KOPT-K1 (cell line): ENCODE results near the gene GALNT14.

ENCODE experiments used
- H3K27ac ChIP-seq: fragments of 200-600 bp; sonication (generic); 2 replicates; pipeline ENCODE4 v1.5.1; 2016; ENCODE audit warnings: antibody characterized with exemption, mild to moderate bottlenecking, low read depth, low read length; ENCODE audit not compliant: poor library complexity, severe bottlenecking
- H3K36me3 ChIP-seq: fragments of 200-600 bp; sonication (generic); 2 replicates; pipeline ENCODE4 v1.5.1; 2017; ENCODE audit warnings: antibody characterized with exemption, mild to moderate bottlenecking, low read length, moderate library complexity; ENCODE audit not compliant: insufficient read depth
- H3K9me3 ChIP-seq: fragments of 200-600 bp; sonication (generic); 2 replicates; pipeline ENCODE4 v1.5.1; 2017; ENCODE audit warnings: antibody characterized with exemption, low read length, mild to moderate bottlenecking; ENCODE audit not compliant: insufficient read depth, poor library complexity, severe bottlenecking

The GALNT14 gene

DNA sequence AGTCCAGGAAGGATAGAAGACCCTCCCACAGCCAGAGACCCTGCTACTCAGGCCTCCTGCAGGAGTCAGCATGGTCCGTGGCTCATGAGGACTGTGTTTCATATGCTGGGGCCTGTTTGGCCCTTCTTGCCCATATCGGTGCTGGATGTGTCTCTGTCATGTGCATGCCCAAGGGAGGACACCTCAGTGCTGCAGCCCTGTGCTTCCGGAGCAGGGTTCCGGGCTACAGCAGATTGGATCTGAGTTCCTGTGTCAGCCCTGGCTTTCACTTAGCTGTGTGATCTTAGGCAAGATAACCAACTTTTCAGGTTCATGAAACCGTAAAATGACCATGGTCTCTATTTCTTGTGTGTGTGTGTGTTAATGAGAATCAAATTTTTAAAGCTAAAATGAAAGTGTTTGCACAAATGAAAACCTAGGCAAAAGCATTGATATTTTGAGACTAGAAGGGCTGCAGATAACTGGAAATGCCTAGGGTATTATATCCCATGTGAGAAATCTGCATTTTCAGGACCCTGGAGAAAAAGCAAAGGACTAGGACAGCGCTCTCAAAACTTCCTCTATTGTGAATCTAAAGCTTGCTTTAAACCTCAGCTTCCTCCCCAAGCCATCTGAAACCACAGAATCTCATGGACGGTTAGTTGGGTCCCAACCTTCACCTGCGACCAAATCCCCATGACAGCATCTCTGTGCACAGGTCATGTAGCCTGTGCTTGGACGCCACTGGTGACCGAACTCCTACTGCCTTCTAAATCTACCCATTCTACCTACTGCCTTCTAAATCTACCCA is 272.2 kb downstream of the GALNT14 start:
- Histone ChIP-seq H3K36me3 (no peaks in the 10 kb centered on the region), H3K9me3 (no peaks in the 10 kb centered on the region), H3K27ac (no peak overlapping the region)

DNA sequence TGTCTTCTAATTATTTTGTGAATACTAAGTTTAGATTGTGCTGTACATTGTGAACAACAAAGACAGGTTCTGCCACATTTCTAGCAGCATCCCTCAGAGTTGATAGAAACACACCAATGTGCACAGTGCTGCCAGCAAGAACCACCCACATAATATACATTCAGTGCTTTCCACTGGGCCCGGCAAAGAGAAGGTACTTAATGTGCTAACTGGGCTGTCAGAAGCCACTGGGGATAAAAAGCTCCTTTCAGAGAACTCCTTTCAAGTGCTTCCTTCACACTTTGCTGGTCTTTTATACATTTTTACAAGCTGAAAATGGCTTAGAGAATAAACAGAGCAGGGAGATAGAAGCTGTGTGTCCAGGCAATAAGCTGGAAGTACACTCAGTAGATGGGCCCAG is 273.0 kb downstream of the GALNT14 start:
- no peak overlapping the region for H3K27ac ChIP-seq
- no peaks in the 10 kb centered on the region for H3K36me3 ChIP-seq
- H3K9me3 ChIP-seq = no peaks in the 10 kb centered on the region

DNA sequence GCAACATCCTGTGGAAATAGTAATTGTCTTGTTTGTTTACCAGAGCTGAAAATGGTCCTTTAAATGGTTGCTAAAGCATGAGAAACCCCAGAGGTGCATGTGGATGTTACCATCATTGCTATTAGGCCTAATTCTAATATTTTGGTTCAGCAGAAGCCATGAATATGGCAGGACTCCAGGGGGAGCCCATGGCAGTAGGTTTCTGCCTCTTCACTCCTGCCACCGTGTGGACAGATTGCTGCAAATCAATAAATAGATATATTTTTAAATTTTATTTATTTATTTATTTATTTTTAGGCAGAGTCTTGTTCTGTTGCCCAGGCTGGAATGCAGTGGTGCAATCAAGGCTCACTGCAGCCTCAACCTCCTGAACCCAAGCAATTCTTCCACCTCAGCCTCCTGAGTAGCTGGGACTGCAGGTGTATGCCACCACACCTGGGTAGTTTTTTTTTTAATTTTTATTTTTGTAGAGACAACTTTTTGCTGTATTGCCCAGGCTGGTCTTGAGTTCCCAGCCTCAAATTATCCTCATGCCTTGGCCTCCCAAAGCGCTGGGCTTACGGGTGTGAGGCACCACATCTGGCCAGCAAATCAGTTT is 276.1 kb downstream of the GALNT14 start:
- Histone ChIP-seq H3K9me3 (no peaks in the 10 kb centered on the region), H3K36me3 (no peaks in the 10 kb centered on the region), H3K27ac (no peak overlapping the region)

DNA sequence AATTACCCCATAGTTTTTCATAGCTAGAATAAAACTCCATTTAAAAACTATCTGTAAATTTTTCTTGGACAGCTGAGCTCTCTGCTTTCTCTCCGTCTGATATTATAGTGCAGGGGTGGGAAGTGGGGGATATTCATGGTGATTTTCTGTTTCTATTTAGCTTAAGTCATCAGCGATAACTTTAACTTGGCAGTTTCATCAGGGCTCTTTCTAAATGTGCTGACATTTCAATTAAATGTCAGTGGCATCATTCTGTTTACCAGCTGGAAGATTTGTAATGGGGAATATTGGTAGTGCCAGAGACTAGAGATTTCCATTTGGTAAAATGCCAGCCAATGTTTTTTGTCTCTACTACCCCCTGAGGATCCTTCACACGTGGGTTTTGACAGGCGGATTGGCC is 277.5 kb downstream of the GALNT14 start:
- H3K27ac ChIP-seq = no peak overlapping the region
- no peaks in the 10 kb centered on the region for H3K36me3 ChIP-seq

More for the DNA sequence above, 277.5 kb downstream of the GALNT14 start:
- no peaks in the 10 kb centered on the region for H3K9me3 ChIP-seq
